Nephron (organoid): ENCODE results near the gene LGALS12.

Source experiments
- H3K27ac Mint-ChIP-seq, 3 experiments: 2 replicates each; pipeline ENCODE4 v1.8.0; 2020; ENCODE audit warnings: mixed read lengths in 3 of 3, mild to moderate bottlenecking in 2 of 3, moderate library complexity in 1 of 3
- H3K27me3 Mint-ChIP-seq: 2 replicates; pipeline ENCODE4 v1.8.0; 2021; ENCODE audit warnings: low read depth, mild to moderate bottlenecking, moderate library complexity, mixed read lengths
- H3K36me3 Mint-ChIP-seq: 2 replicates; pipeline ENCODE4 v1.8.0; 2020; ENCODE audit warnings: low read depth, mixed read lengths
- H3K4me1 Mint-ChIP-seq: 2 replicates; pipeline ENCODE4 v1.8.0; 2020; ENCODE audit warnings: mixed read lengths
- H3K4me3 Mint-ChIP-seq, 3 experiments: 2 replicates each; pipeline ENCODE4 v1.8.0; 2020; ENCODE audit warnings: mild to moderate bottlenecking in 3 of 3, mixed read lengths in 3 of 3, moderate library complexity in 2 of 3
- H3K9me3 Mint-ChIP-seq: 2 replicates; pipeline ENCODE4 v1.8.0; 2020; ENCODE audit warnings: mixed read lengths
- TF ChIP-seq, protein P1 (sequence below), 3 experiments: fragments of 200-600 bp; sonication (generic); IDR thresholded peaks; one replicate each; pipeline ENCODE4 v1.5.0; 2021; ENCODE audit warnings: antibody characterized with exemption in 3 of 3; ENCODE audit not compliant: unreplicated experiment in 3 of 3

LGALS12 gene, protein sequence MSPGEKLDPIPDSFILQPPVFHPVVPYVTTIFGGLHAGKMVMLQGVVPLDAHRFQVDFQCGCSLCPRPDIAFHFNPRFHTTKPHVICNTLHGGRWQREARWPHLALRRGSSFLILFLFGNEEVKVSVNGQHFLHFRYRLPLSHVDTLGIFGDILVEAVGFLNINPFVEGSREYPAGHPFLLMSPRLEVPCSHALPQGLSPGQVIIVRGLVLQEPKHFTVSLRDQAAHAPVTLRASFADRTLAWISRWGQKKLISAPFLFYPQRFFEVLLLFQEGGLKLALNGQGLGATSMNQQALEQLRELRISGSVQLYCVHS

DNA sequence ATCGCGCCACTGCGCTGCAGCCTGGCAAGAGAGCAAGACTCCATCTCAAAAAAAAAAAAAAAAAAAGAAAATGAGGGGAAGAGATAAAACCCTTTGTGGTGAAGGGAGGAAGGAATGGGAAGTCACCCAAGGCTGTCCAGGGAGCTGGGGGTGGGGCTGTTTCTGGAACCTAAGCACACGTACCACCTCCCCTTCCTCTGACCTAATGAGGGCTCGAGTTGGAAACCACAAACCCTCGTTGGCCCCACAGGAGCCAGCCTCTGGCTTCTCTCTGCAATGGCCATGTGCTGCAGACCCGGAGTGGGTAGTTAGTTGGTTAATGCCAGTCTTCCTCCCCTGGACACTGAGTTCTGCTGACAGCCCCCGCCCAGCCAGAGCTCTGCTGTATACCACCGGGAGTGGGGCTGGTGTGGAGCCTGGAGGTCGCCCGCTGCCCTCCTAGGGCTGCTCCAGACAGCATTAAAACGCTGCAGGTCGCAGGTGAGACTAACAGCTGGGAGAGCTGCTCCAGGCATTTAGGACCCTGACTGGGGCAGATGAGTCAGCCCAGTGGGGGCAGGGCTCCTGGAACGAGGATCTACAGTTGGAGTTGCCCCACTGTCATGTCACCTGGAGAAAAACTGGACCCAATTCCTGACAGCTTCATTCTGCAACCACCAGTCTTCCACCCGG, at the start of gene LGALS12:
Gene LGALS12, plus strand, starts transcription at position 228 of the 672 bp plus-strand sequence. Its CDS starts 375 bp downstream, at position 603.
- Mint-ChIP-seq H3K4me3 (no peak within 1 kb of the TSS), H3K27ac (no peak within 1 kb of the TSS), H3K36me3 (no peaks in the 10 kb centered on the region), H3K4me1 (peaks cover 2% of the 10 kb centered on the region), H3K27me3 (peaks cover 12% of the 10 kb centered on the region), H3K9me3 (peaks cover 2% of the 10 kb centered on the region)
- TF ChIP-seq, protein P1, sequence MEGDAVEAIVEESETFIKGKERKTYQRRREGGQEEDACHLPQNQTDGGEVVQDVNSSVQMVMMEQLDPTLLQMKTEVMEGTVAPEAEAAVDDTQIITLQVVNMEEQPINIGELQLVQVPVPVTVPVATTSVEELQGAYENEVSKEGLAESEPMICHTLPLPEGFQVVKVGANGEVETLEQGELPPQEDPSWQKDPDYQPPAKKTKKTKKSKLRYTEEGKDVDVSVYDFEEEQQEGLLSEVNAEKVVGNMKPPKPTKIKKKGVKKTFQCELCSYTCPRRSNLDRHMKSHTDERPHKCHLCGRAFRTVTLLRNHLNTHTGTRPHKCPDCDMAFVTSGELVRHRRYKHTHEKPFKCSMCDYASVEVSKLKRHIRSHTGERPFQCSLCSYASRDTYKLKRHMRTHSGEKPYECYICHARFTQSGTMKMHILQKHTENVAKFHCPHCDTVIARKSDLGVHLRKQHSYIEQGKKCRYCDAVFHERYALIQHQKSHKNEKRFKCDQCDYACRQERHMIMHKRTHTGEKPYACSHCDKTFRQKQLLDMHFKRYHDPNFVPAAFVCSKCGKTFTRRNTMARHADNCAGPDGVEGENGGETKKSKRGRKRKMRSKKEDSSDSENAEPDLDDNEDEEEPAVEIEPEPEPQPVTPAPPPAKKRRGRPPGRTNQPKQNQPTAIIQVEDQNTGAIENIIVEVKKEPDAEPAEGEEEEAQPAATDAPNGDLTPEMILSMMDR (IDR thresholded peaks at IDR 0.05; ENCODE audit: unreplicated experiment in 3 of 3): no peak

DNA sequence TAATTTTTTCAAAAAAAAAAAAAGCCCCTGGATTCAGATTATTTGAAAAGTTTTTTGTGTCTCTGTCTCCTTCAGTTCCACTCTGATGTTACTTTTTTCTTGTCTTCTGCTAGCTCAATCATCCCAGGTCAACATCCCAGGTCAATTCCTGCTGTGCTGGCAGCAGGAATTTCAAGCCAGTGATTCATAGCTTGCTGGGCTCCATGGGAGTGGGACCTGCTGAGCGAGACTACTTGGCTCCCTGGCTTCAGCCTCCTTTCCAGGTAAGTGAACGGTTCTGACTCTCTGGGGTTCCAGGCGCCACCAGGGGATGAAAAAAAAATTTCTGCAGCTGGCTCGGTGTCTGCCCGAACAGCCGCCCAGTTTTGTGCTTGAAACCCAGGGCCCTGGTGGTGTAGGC, 46.3 kb upstream of the LGALS12 start:
- H3K4me1 Mint-ChIP-seq: no peaks in the 10 kb centered on the region
- H3K9me3 Mint-ChIP-seq: no peaks in the 10 kb centered on the region
- no peak overlapping the region for H3K27ac Mint-ChIP-seq
- no peaks in the 10 kb centered on the region for H3K36me3 Mint-ChIP-seq
- H3K27me3 Mint-ChIP-seq: peaks cover 11% of the 10 kb centered on the region
- TF ChIP-seq, protein P1 (IDR thresholded peaks at IDR 0.05; ENCODE audit: unreplicated experiment in 3 of 3): no peak
- H3K4me3 Mint-ChIP-seq: no peak overlapping the region

DNA sequence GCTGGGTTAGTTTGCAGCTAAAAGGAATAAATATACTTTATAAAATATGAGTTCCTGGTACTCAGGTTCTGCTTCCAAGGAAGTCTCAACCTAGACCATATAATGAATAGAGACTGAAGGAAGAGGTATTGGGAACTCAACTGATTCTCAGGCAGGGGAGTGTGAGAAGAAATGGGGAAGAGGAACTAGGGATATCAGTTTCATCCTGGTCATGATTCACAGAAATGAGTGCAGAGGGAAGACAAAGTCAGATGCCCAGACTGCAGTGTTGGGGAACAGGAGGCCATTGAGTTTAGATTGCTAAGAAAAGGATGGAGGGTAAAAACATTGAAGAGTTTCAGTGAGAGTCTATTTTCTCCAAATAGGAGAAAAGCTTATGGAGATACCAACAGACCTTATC, 43.7 kb upstream of the LGALS12 start:
- no peak overlapping the region for H3K4me3 Mint-ChIP-seq
- TF ChIP-seq, protein P1 (IDR thresholded peaks at IDR 0.05; ENCODE audit: unreplicated experiment in 3 of 3): no peak
- H3K4me1 Mint-ChIP-seq: no peaks in the 10 kb centered on the region
- peaks cover 13% of the 10 kb centered on the region for H3K27me3 Mint-ChIP-seq
- no peaks in the 10 kb centered on the region for H3K9me3 Mint-ChIP-seq
- no peak overlapping the region for H3K27ac Mint-ChIP-seq
- no peaks in the 10 kb centered on the region for H3K36me3 Mint-ChIP-seq

DNA sequence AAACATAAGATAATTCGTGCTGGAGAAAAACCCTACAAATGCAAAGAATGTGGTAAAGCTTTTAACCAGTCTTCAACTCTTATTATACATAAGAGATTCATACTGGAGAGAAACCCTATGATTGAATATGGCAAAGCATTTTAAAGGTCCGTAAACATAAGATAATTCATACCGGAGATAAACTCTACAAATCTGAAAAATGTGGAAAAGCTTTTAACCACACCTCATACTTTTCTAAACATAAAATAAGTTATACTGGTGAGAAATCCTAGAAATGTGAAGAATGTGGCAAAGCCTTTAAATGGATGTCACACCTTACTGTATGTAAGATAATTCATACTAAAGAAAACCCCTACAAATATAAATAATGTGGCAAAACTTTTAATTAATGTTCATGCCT, 35.6 kb upstream of the LGALS12 start:
- H3K36me3 Mint-ChIP-seq: peaks cover 3% of the 10 kb centered on the region
- H3K4me1 Mint-ChIP-seq: no peaks in the 10 kb centered on the region
- H3K27me3 Mint-ChIP-seq: peaks cover 12% of the 10 kb centered on the region

DNA sequence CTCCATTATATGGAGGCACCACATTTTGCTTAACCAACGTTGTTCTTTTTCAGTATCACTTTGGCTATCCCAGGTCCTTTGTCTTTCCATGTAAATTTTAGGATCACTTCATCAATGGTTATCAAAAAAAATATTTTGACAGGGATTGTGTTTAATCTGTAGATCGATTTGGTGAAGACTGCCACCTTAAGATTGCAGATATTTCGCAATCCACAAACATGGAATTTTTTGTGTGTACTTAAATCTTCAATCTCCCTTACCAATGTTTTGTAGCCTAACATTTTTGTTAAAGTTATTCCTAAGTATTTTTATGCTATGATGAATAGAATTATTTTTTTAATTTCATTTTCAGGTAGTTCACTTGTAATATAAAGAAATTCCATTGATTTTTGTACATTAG, 33.5 kb upstream of the LGALS12 start:
- Mint-ChIP-seq H3K4me1 (no peaks in the 10 kb centered on the region), H3K27me3 (peaks cover 8% of the 10 kb centered on the region), H3K9me3 (peaks cover 26% of the 10 kb centered on the region), H3K36me3 (peaks cover 3% of the 10 kb centered on the region), H3K4me3 (no peak overlapping the region), H3K27ac (no peak overlapping the region)
- TF ChIP-seq, protein P1 (IDR thresholded peaks at IDR 0.05; ENCODE audit: unreplicated experiment in 3 of 3): no peak

More for the DNA sequence above, 35.6 kb upstream of the LGALS12 start:
- Mint-ChIP-seq H3K9me3 (peaks cover 17% of the 10 kb centered on the region), H3K4me3 (no peak overlapping the region), H3K27ac (no peak overlapping the region)
- TF ChIP-seq, protein P1 (IDR thresholded peaks at IDR 0.05; ENCODE audit: unreplicated experiment in 3 of 3): no peak
